Hematopoietic multipotent progenitor cell treated with erythropoietin and hydrocortisone succinate and interleukin-3 and kit ligand, for 15 days (in vitro differentiated cells): ENCODE measurements around the gene FGFR2.

Experiments used
- DNase-seq: peaks from one replicate; pipeline ENCODE4 v3.0.0-alpha.2; 2015; ENCODE audit warnings: low spot score

The FGFR2 gene

DNA sequence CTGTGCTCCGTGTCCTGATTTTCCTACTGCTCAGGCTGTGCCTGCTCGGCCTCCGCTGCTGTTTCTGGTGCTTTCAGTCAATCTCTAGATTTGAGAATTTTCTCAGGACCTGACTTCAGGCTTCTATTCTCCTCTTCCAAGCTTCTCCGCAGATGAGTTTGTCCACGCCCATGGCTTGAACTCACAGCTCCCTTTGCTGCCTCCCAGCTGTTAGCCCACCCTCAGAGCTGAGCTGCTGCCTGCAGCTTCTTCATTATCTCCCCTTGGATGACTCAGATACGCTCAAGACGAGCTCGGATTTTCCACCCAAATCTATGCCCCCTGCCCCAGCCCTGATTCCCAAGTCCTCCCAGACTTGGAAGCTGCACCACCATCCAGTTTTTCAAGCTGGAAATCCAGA, 104.7 kb downstream of the FGFR2 start:
- no peak for DNase-seq

DNA sequence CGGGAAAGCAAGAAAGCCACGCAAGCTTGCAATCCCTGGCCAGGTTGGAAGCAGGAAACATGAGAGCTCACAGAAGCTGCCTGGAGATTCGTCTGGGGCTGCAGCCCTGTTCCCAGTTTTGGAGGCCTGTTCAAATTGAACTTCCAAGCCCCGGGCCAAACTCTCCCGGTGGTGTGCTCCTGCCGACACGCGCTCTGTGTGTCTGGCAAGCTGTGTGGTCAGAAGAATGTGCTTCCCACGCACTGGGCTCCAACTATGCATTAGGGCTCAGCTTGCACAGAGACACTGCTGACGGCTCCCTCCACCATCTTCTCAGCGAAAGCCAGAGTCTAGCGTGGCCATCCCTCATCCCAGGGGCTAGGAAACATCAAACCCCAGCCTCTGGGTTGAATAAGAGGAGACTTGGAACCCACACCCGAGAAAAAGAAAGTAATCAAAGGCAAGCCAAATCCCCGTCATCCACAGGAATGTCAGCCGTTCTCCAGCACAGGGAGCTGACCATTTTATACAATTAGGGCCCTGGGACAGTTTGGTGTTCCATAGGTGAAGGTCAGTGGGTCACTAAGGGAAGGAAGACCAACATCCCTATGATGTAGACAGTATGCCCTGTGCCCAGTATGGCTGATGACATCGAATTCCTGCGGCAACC, 107.2 kb downstream of the FGFR2 start:
- DNase-seq = no peak

DNA sequence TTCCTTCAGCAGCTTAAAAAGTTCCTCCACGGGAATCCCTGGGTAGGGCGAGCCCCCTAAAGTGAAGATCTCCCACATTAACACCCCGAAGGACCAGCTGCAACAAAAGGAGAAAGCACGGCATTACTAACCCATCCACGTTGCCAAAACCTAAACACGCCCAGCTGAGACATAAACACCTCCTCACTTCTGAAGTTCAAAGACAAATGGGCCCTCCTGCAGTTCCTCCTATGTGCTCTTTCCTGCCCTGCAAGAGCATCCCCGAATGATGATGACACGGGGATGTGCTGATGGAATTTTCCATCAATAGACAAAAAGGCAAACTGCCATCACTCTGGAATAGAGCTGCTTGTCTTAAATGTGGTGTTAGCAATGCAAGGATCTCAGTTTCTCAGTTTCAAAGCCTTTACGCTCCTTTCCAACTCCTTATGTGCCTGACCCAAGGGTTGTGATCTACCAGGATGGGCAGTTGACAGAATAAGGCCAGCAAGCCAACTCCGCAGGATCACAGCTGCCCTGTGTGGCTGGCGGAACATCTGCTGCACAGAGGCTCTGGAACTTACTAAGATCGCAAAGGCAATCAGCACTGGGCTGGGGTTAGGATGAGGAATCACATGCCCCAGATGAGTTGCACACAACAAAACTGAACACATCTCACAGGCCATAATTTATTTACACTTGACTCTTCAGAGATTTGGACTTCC, 112.7 kb downstream of the FGFR2 start:
- no peak for DNase-seq

DNA sequence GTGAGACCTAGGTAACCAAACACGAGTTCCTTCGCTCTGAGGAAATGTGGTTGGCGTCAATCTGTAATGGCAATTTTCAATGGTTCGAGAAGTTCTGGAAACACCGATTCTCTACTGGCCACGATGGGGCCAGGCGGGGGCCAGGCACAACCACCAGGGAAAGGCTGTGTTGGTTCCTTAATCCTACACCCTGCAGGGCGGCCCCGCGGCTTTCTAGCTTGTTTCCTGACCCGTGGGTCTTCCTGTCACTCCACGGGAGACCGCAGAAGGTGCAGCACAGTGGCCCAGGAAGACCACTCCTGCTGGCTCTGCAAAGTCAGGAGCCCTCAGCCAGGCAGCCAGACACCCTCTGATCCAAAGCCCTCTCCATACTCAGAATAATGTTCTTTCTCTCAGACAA, 113.4 kb downstream of the FGFR2 start:
- no peak for DNase-seq

DNA sequence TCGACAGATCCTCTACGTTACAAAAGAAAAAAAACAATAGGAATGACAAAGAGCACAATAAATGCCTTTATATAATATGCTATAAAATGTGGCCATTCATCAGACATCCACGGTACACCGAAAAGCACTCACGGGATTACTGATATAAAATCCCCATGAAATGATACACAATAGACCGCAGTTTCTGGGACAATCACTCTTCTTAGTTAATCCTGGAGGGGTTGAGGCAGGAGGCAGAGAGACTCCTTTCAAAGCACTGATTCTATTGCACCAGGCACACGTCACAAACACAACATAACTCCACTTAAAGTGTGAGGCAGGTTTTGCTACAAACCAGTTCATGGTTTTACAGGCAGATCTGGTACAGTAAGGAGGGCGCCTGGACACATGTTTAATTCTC, 113.8 kb downstream of the FGFR2 start:
- DNase-seq = no peak

DNA sequence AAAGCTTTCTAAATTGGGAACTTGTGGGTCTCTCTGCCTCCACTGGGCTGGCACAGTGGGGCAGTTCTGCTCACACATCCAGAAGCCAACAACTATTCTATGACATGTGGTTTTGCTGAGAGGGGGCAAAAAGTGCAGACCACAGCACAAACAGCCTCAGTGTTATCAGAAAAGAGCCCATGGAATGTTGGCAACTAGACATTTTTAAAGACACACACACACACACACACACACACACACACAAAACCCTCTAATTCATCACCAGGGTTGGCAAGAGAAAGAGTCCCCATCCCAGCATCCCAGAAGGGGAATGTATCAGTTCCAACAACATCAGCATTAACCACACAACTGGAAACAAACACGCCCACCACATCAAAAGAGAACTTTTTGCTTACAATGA, 117.1 kb downstream of the FGFR2 start:
- DNase-seq = no peak

DNA sequence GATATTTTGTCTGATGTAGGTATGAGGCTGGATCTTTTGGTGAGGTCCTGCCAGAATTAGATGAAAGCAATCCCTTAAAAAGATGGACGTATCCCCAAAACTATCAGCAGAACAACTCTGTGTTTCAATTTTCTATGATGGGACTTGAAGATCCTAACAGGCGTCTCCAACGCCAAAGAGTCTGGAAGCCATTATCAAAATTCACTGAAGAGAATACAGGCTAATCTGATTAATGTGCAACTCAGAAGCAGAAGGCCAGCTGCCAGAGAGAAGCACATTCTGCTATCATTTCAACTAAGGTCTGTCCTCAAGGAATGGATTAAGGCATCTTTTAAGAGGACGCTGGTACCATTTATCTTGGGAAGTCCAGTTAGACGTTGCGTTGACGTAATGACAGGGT, 119.7 kb downstream of the FGFR2 start:
- no peak for DNase-seq

DNA sequence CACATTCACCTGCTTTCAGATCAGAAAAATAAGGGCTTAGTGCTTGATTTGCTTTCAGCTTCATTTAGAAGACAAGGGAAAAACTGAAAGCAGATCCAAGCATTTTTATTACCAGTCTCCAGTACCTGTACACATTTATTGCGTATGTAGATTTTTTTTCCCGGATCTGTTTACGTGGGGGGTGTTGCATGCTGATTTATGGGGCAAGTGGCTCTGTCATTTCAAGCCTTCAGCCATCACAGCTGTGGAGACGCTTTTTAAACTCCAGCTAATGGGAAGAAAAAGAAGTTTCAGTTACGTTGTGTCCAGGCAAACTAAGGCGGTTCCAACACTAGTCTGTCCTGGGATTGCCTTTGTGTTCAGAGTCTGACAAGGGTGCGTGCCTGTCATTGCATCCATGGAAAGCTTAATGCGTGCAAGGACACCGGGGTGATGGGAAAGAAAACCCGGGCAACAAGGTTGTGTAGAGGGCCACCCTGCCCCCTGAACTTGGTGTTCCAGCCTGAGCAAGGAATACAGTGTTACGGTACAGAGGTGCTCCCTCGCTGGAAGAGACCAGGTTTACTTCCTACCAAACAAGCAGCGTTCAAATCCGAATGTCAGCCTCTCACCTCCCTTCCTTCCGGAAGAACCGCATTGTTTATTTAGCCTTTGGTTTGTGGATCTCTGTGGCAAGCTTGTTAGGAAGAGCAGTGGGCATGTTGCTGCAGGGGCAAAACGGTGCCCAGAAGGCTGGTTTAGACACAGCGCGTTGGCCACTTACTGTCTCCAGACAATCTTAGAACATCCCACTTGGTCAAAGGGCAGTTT, 128.2 kb downstream of the FGFR2 start:
- DNase-seq = no peak

DNA sequence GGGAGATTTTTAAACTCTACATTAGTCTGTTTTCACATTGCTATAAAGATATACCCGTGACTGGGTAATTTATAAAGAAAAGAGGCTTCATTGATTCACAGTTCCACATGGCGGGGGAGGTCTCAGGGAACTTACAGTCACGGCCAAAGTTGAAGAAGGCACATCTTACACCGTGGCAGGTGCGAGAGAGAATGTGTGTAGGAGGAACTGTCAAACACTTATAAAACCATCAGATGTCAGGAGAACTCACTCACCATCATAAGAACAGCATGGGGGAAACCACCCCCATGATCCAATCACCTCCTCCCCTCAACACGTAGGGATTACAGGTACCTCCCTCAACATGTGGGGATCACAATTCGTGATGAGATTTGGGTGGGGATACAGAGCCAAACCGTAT, 129.5 kb downstream of the FGFR2 start:
- DNase-seq = no peak

DNA sequence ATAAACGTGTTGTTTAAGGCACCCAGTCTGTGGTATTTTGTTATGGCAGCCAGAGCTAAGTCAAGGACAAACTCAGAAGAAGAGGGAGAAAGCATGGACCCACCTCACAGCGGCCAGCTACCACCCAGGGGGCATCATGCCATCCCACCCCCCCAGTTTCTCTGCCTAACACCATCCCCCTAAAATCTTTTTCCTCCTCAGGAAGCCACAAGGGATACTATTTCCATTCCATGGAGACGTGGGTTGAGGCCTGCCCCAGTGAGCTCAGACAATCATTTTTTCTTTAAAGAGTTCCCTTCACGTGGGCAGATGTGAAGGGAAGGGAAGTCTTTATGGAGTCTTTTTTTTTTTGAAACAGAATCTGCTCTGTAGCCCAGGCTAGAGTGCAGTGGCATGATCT, 131.8 kb downstream of the FGFR2 start:
- DNase-seq = no peak

DNA sequence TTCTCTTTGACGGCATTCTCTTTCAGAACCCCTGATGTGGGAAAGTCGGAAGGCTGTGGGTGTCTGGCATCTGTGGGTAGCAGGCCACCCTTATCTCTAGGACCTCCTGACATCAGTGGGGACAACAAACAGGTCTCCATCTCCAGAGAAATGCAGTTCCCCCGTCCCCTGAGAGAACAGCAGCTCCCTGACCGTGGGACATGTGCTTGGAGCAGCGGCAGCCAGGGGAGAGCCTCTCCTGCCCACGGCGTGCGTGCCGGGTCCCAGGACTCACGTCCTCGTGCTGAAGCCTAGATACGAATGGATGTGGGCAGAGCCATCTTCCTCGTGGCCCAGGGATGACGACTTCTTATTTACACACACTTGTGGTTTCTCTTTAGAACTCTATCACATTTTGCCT, 133.0 kb downstream of the FGFR2 start:
- no peak for DNase-seq

DNA sequence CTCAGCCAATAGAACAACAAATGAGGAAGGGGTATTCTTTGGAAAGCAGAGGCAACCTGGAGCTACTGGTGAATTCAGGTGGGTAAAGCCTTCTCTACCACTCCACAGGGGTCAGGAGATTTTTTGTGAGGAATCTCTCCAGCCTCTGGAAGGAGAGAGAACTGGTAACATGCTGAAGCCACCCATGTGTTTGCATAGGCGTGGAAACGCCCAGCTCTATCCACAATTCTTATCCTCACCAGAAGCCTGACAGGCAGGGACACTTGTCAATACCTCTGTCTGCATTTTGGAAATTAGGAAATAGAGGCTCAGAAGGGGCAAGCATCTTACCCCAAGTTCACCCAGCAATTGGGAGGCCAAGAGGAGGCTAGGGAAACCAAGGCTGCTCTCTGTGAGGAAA, 133.7 kb downstream of the FGFR2 start:
- no peak for DNase-seq

DNA sequence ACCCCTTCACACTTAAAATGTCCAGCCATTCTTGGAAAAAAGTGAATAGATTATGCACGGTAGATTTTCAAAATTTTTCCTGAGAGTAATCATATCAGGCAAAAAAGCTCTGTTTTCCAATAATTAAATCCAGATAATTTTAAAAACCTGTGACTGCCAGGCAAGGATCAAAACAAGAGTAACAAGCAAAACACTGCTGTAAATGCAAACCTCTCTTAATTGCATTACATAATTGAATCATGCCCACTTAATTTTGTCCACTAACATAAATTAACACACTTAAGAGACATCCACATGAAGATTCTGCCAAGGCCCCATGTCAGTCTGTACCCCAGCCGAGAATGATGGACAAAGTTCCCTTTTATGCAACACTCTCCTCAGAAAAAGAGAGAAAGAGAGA, 135.3 kb downstream of the FGFR2 start:
- DNase-seq = no peak

DNA sequence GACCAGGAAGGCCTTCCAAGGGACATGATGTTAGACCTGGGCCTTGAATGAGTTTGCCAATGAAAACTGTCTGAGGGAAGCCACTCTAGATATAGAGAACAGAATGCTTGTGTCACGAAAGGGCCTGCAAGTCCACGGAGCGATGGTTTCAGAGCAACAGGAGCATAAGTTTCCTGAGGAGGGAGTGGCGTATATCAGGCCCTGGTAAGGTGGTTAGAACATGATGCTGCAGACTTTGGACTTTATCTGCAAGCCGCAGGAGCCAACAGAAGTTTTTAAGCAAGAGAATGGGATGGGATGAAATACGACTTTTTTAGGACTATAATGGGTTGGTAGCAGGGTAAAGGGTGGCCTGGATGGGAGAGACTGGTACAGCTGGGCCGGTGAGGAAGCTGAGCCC, 136.0 kb downstream of the FGFR2 start:
- DNase-seq = no peak

DNA sequence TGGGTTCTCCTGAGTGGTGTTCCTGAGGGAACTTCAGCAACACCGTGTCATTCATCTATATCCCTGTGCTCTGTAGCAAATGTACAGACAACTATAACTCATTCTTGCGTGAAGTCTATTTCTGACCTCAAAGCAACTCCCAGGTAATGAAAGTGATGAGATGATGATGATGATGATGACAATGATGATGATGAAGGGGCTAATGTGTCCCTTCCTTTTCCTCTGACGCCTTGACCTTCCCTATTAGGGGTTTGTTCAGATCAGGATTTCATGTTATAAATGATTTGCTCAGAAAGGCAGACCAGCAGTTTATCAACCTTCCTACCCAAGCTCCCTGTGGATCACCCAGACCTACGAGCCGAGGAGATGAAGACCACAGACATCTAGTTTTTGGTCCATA, 136.9 kb downstream of the FGFR2 start:
- no peak for DNase-seq

DNA sequence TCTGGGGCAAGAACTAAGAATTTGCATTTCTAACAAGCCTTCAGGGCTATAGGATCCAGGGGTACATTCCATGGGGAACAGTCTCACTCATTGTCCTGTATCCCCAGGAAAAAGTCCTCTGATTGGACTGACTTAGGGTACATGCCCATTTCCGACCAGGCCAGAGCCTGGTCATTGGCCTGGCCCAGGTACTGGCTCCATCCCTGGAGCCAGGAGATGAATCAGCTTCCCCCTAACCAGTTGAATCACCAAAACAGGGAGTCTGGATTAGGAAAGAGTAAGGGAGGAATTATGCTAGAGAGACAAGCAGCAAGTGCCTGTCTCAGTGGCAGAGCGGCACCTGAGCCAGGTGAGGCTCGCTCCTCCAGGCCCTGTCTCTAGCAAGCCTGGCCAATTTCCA, 137.5 kb downstream of the FGFR2 start:
- DNase-seq = no peak

DNA sequence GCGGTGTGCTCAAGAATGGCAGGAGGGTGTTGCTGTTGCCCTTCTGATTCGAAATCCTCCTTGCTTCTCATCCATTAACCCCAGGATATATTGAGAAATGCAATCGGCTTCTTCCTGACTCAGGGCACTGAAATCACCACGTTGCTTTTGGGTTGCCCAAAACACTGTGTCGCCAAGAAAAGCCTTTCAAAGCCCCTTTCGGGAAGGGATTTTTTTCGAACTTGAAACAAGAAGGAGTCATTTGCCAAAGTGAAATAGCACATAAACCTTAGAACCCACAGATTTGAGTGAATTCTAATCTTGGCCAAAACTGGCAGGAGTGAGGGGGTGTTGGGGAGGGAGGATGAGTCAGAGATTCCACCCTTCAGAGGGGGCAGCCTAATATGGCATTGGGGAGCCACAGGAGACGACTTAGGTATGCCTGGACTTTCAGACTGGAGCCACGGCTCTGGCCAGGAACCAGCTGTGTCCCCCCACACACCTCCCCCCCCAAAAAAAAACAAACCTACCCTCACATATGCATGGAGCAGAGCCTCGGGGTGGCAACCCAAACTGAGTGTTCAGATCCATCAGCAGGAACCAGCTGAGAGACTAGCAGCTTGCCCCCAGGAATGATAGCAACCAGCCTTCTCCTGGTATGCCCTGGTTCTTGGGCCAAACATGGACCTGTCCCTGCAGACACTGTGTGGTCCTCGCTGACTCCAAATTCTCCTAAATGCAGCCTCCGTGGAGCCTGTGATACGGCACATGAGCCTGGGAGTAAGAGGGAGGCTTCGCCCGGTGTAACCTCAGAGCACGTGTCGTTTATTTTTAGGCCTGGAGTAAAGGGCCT, 138.4 kb downstream of the FGFR2 start:
- no peak for DNase-seq

DNA sequence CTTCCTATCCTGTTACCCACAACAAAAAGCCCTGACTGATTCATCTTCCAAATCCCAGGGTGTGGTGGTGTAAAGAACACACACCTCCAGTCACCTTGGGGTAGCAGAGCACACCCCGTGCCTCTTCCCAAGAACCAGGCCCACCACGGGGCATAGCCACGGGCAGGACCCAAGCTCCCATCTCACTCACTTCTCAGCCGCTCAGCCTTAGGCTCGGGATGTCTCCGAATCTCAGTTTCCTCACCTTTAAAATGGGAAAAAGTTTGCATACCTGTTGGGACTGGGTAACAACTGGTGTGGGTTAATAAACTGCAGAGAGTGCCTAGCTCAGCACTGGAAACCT, 139.0 kb downstream of the FGFR2 start:
- DNase-seq = no peak

DNA sequence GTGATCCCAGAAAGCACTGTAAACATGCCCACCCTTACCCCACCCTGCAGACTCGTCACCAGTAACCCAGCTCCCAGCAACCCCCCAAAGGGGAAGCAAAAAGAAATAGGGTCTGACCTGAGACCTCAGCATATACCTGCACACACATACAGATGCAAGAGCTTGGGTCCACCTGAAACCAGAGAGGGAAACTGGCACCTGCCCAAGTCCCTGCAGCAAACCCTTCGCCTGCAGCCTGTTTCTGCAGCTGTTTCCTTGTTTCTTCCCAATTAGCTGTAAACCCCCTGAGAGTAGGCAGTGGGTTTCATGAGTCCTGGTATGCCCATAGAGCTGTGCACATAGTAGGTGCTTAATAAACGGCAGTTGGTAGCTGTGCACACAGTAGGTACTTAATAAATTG, 140.5 kb downstream of the FGFR2 start:
- DNase-seq = no peak

DNA sequence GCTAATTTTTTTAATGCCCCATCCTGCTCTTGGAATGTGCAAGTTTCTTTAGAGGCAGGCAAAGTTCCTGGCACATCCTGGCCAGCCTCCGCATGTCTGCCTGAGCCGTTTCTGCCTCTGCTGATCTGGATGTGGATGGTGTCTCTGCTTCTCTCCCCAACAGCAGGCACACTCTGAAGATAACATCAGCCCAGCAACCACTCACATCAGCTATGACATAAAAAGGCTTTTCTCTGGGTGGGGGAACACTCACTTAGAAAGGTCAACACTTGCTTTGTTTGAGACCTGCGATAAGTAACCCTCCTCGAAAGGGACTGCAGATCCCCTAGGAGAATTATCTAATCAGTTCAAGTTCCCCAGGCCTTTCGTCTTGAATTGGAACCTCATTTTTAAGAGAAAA, 142.9 kb downstream of the FGFR2 start:
- DNase-seq = no peak

DNA sequence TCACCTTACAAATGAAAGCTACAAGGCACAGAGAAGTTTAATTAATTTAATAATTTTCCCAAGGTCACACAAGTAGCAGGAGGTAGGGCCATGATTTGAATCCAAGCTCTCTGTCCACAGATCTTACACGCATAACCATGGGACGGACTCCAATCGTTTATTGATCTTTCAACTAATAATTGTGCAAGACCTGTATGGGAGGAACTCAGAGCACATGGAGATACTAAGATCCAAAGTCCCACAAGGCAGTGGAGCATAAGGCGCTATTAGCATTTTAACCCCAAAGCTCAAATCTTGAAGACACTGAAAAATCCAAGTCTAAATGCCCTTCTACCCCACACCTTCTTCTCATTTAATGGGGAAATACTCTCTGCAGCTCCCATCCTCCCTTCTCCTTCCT, 143.5 kb downstream of the FGFR2 start:
- DNase-seq = no peak

DNA sequence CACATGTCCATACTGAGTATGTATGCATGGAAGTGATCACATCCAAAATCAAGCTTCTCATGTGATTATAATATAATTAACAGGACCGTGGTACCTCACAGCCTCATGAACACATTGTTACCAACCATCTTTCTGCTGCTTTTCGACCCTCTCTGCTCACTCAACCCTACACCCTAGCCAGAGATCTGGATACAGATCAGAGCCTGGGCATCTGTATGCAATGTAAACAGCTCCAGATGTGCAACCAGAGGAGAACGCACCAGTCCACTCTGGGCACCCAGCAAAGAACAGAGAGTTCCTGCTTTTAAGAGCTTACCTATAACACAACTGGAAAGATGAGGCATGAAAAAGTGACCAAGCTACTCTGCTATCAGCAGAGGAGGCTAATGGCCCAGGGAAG, 145.1 kb downstream of the FGFR2 start:
- DNase-seq = no peak

DNA sequence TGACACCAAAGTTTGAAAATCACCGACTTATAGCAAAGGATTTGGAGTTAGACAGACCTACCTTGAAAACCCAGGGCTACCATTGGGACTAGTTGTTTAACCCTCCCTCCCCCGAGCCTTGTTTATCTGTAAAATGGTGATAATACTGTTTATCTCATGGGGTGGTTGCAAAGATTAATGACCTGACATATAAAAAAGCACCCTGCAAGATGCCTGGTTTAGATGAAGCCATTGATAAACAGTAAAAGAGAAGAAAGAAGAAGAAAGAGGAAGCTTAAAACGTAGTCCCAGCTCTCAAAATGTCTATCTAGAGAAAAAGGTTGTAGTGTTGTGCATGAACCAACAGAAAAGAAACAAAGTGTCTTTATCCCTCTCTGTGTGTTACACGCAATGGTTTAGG, 145.7 kb downstream of the FGFR2 start:
- no peak for DNase-seq
